Measurements from ENCODE around the gene IGF2BP3. TPM values are rescaled to one million over a fixed set of nuclear protein-coding genes. Genes with fewer than 3 reads are reported as not detected.
"Not testable (repeated sequence)": the region's sequence is repeated elsewhere in the genome, so short reads cannot be mapped to it uniquely, and the experiment has no call there.

Gene IGF2BP3
- total and polyA plus RNA-seq, 10 donors = 0.17 to 6.8 (median 1.6) TPM

DNA sequence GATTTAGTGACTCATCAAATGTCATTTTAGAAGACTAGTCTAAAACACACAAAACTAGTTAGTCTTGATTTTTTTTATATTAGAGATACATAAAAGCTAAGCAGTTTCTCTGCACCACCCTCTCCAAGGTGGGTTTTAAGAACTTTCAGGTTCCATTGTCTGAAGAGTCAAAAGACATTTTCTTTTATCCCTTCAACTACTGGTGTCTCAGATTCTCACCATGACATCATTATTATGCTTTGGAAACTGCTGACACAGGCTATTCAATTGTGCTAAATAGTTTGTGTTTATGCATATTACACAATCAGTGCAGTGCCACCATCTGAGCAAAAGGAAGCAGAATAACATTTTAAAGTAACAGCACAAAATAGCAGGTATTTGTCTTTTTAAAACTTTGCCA is 52.2 kb downstream of the IGF2BP3 start:
- intact Hi-C loops (cut with DNase I; ENCODE audit: low total_unique reads) = no loop called here
- H3K27ac ChIP-seq = no peak overlapping the region
- H3K4me3 ChIP-seq = no peak overlapping the region
- TF ChIP-seq POLR2AphosphoS5 (IDR thresholded peaks at IDR 0.05) = no peak
- TF ChIP-seq, protein P1, sequence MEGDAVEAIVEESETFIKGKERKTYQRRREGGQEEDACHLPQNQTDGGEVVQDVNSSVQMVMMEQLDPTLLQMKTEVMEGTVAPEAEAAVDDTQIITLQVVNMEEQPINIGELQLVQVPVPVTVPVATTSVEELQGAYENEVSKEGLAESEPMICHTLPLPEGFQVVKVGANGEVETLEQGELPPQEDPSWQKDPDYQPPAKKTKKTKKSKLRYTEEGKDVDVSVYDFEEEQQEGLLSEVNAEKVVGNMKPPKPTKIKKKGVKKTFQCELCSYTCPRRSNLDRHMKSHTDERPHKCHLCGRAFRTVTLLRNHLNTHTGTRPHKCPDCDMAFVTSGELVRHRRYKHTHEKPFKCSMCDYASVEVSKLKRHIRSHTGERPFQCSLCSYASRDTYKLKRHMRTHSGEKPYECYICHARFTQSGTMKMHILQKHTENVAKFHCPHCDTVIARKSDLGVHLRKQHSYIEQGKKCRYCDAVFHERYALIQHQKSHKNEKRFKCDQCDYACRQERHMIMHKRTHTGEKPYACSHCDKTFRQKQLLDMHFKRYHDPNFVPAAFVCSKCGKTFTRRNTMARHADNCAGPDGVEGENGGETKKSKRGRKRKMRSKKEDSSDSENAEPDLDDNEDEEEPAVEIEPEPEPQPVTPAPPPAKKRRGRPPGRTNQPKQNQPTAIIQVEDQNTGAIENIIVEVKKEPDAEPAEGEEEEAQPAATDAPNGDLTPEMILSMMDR (IDR thresholded peaks at IDR 0.05 in 8 of 11, conservative IDR thresholded peaks at IDR 0.05 in 3 of 11) = no peak
- TF ChIP-seq POLR2A (IDR thresholded peaks at IDR 0.05) = no peak
- H3K36me3 ChIP-seq = no peaks in the 10 kb centered on the region
- H3K9me3 ChIP-seq = no peaks in the 10 kb centered on the region
- no peak for DNase-seq
- peaks cover 0 to 4% (median 0%) of the 10 kb centered on the region in 7 donors for H3K27me3 ChIP-seq (replicated peaks in 1 of 7)
- no peaks in the 10 kb centered on the region for H3K4me1 ChIP-seq

DNA sequence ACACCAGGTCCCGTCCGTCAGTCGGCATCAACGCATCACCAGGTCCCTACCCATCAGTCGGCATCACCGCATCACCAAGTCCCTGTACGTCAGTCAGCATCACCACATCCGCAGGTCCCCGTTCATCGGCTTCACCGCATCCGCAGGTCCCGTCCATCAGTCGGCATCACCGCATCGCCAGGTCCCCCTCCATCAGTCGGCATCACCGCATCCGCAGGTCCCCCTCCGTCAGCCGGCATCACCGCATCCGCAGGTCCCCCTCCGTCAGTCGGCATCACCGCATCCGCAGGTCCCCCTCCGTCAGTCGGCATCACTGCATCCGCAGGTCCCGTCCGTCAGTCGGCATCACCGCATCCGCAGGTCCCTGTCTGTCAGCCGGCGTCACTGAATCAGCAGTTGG is 55.1 kb downstream of the IGF2BP3 start:
- DNase-seq = no peak

DNA sequence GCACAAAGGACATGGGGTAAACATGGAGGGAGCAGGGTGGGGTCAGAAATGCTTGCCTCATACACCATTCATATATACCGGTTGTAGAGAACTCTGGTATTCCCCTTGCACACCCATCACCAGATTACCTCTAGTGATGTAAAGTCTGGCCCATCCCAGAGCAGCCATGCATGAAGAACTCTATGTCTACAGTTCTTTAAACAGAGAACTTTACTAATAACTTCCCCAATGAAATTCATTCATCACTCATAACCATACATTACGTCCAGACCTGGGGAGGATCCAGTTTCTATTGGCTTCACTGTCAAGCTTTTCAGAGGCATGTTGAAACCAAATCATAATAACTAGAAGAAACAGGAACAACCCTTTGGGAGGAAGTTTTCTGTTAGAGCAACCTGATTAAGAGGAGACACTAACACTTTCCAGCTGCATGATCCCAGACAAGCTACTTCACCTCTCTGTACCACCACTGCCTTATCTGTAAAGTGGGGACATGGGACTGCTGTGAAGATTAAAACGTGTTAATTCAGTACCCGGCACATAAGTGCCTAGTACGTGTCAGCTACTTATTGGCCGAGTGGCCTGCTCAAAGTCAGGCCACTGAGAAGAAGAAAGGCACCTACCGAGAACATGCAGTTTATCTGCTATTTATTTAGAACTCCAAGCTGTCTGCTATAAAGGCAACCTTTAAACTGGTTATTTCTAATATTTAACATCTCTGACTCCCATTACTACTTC is 59.7 kb downstream of the IGF2BP3 start:
- Histone ChIP-seq H3K27me3 (replicated peaks in 1 of 7) (peaks cover 0 to 4% (median 0%) of the 10 kb centered on the region in 7 donors), H3K9me3 (peaks cover 0 to 11% (median 0%) of the 10 kb centered on the region in 8 donors), H3K4me3 (no peak overlapping the region), H3K27ac (no peak overlapping the region), H3K4me1 (peaks cover 0 to 10% (median 0%) of the 10 kb centered on the region in 6 donors), H3K36me3 (no peaks in the 10 kb centered on the region)
- TF ChIP-seq, protein P1 (IDR thresholded peaks at IDR 0.05 in 8 of 11, conservative IDR thresholded peaks at IDR 0.05 in 3 of 11) = no peak
- TF ChIP-seq POLR2A (IDR thresholded peaks at IDR 0.05) = no peak
- no peak for TF ChIP-seq POLR2AphosphoS5 (IDR thresholded peaks at IDR 0.05)
- WGBS, 5 donors = 62 to 75% (median 69%) methylated on average over 7 of the region's 7 CpGs
- DNase-seq = no peak
- intact Hi-C loops (cut with DNase I; ENCODE audit: low total_unique reads) = no loop called here

More for the DNA sequence above, 55.1 kb downstream of the IGF2BP3 start:
- TF ChIP-seq, protein P1 (IDR thresholded peaks at IDR 0.05 in 8 of 11, conservative IDR thresholded peaks at IDR 0.05 in 3 of 11) = no peak
- TF ChIP-seq POLR2A (IDR thresholded peaks at IDR 0.05) = no peak
- no peak for TF ChIP-seq POLR2AphosphoS5 (IDR thresholded peaks at IDR 0.05)
- H3K4me3 ChIP-seq = no peak overlapping the region
- H3K9me3 ChIP-seq = no peaks in the 10 kb centered on the region
- H3K4me1 ChIP-seq = peaks cover 0 to 9% (median 0%) of the 10 kb centered on the region in 6 donors
- no peak overlapping the region for H3K27ac ChIP-seq
- 95 to 99% (median 97%) methylated on average over 37 of the region's 37 CpGs for whole genome bisulfite sequencing, 5 donors
- peaks cover 0 to 4% (median 0%) of the 10 kb centered on the region in 7 donors for H3K27me3 ChIP-seq (replicated peaks in 1 of 7)
- no peaks in the 10 kb centered on the region for H3K36me3 ChIP-seq
- intact Hi-C loops (cut with DNase I; ENCODE audit: low total_unique reads) = no loop called here

DNA sequence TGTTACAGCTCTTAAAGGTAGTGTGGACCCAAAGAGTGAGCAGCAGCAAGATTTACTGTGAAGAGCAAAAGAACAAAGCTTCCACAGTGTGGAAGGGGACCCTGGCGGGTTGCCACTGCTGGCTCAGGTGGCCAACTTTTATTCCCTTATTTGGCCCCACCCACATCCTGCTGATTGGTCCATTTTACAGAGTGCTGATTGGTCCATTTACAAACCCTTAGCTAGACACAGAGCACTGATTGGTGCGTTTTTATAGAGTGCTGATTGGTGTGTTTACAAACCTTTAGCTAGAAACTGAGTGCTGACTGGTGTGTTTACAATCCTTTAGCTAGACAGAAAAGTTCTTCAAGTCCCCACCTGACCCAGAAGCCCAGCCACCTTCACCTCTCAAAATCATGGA is 63.7 kb downstream of the IGF2BP3 start:
- DNase-seq; H3K4me3 ChIP-seq; H3K36me3 ChIP-seq; H3K27me3 ChIP-seq (replicated peaks in 1 of 7); intact Hi-C loops (cut with DNase I; ENCODE audit: low total_unique reads); H3K27ac ChIP-seq: not testable (repeated sequence)
- H3K4me1 ChIP-seq = peaks cover 0 to 10% (median 0%) of the 10 kb centered on the region in 6 donors
- peaks cover 0 to 11% (median 0%) of the 10 kb centered on the region in 8 donors for H3K9me3 ChIP-seq
- 81 to 98% (median 97%) methylated on average over 2 of the region's 2 CpGs for WGBS, 5 donors

Data from spleen (tissue), 11 donors.